ENCODE data around the gene SERAC1. TPM values are rescaled to one million over a fixed set of nuclear protein-coding genes. Genes with fewer than 3 reads are reported as not detected.

The SERAC1 gene
- total RNA-seq, 4 donors from 2014 or later, result 18.4 to 27.1 (median 20.5) TPM

DNA sequence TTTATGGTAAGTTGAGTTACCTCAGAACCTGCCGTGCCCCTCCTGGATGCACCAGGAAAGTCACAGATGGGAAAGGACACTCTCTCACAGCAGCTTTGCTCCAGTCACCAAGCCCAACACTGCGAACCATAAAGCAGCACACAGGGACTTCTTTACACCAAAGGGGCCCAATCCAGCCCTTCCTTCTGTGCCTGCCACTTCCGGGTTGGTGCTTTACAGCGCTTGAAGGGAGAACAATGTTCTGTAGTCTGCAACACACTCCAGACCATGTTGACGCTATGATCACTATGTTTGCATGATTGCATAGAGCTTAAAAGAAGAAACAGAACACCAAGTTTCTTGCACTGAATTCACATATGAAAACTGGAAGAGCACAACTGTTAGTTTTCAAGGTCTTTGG lies 57.1 kb downstream of the SERAC1 start:
- H3K9me3 ChIP-seq, result no peaks in the 10 kb centered on the region
- TF ChIP-seq, protein P1, sequence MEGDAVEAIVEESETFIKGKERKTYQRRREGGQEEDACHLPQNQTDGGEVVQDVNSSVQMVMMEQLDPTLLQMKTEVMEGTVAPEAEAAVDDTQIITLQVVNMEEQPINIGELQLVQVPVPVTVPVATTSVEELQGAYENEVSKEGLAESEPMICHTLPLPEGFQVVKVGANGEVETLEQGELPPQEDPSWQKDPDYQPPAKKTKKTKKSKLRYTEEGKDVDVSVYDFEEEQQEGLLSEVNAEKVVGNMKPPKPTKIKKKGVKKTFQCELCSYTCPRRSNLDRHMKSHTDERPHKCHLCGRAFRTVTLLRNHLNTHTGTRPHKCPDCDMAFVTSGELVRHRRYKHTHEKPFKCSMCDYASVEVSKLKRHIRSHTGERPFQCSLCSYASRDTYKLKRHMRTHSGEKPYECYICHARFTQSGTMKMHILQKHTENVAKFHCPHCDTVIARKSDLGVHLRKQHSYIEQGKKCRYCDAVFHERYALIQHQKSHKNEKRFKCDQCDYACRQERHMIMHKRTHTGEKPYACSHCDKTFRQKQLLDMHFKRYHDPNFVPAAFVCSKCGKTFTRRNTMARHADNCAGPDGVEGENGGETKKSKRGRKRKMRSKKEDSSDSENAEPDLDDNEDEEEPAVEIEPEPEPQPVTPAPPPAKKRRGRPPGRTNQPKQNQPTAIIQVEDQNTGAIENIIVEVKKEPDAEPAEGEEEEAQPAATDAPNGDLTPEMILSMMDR (IDR thresholded peaks at IDR 0.05), result no peak
- TF ChIP-seq POLR2AphosphoS5 (IDR thresholded peaks at IDR 0.05), result no peak
- TF ChIP-seq EP300 (IDR thresholded peaks at IDR 0.05), result no peak
- no peak for TF ChIP-seq POLR2A (IDR thresholded peaks at IDR 0.05; ENCODE audit: low read depth)
- H3K27me3 ChIP-seq, result no peaks in the 10 kb centered on the region
- H3K36me3 ChIP-seq, result peaks cover 7 to 78% (median 38%) of the 10 kb centered on the region in 4 donors
- DNase-seq (ENCODE audit: extremely low spot score), result no peak
- no peak overlapping the region for H3K4me3 ChIP-seq
- no peaks in the 10 kb centered on the region for H3K4me1 ChIP-seq
- H3K27ac ChIP-seq (replicated peaks in 1 of 4), result no peak overlapping the region
- intact Hi-C loops (cut with DNase I), result no loop called here
- WGBS, result 100% methylated on average over 5 of the region's 5 CpGs

DNA sequence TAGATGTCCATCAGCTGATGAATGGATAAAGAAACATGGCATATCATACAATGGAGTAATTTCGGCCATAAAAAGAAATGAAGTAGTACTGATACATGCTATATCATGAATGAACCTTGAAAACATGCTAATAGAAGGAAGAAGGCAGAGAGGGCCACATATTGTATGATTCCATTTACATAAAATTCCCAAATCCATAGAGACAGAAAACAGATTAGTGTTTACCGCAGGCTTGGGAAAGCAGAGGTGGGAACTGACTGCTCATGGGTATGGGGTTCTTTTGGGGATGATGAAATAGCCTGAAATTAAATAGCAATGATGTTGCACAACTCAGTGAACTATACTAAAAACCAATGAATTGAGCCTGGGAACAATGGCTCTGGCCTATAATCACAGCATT lies 58.3 kb downstream of the SERAC1 start:
- no peaks in the 10 kb centered on the region for H3K9me3 ChIP-seq
- no peak overlapping the region for H3K4me3 ChIP-seq
- intact Hi-C loops (cut with DNase I), result no loop called here
- H3K27me3 ChIP-seq, result no peaks in the 10 kb centered on the region
- no peak overlapping the region for H3K27ac ChIP-seq (replicated peaks in 1 of 4)
- H3K4me1 ChIP-seq, result no peaks in the 10 kb centered on the region
- no peak for DNase-seq (ENCODE audit: extremely low spot score)
- no peak for TF ChIP-seq POLR2AphosphoS5 (IDR thresholded peaks at IDR 0.05)
- no peak for TF ChIP-seq EP300 (IDR thresholded peaks at IDR 0.05)
- TF ChIP-seq POLR2A (IDR thresholded peaks at IDR 0.05; ENCODE audit: low read depth), result no peak
- WGBS, result 94% methylated on average over 2 of the region's 2 CpGs
- peaks cover 0 to 66% (median 26%) of the 10 kb centered on the region in 4 donors for H3K36me3 ChIP-seq

DNA sequence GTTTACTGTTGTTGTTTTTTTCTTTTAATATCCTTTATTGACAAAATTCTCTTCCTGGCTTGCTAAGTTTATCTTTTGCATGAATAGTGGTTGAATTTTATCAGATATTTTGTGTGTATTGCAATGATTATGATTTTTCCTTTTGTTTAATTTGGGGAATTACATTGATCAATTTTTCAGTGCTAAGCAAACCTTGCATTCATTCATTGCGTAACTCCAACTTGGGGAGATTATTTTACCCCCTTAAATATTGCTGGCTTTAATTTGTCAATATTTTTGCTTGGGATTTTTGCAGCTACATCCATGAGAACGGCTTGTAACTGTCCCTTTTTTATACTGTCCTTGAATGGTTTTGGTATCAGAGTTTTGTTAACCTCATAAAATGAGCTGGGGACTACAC lies 63.4 kb downstream of the SERAC1 start:
- peaks cover 0 to 20% (median 4%) of the 10 kb centered on the region in 4 donors for H3K36me3 ChIP-seq
- 98% methylated on average over 2 of the region's 2 CpGs for WGBS
- DNase-seq (ENCODE audit: extremely low spot score), result no peak
- H3K4me3 ChIP-seq, result no peak overlapping the region
- intact Hi-C loops (cut with DNase I), result no loop called here
- no peaks in the 10 kb centered on the region for H3K9me3 ChIP-seq
- H3K27ac ChIP-seq (replicated peaks in 1 of 4), result no peak overlapping the region
- H3K27me3 ChIP-seq, result no peaks in the 10 kb centered on the region
- no peak for TF ChIP-seq POLR2AphosphoS5 (IDR thresholded peaks at IDR 0.05)
- H3K4me1 ChIP-seq, result no peaks in the 10 kb centered on the region

DNA sequence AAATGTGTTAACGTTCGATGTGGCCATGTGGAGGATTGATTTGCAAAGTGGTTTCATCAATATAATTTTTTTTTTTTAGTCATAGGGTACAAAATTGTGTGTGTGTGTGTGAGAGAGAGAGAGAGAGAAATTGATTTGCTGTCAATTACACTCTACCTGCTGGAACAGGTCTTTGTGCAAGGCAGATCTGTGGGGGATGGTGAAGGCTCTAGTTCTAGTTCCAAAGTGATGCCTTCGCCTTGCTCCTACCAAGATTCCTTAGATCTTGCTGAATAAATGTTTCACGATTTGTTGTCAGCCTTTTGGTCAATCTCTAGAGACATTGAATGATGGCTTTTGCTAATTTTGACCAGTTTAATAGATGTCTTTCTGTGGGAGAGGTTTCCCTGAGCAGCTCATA lies 64.8 kb downstream of the SERAC1 start:
- Histone ChIP-seq H3K9me3 (no peaks in the 10 kb centered on the region), H3K4me1 (no peaks in the 10 kb centered on the region), H3K27ac (replicated peaks in 1 of 4) (no peak overlapping the region), H3K27me3 (no peaks in the 10 kb centered on the region), H3K4me3 (no peak overlapping the region), H3K36me3 (peaks cover 0 to 6% (median 0%) of the 10 kb centered on the region in 4 donors)
- intact Hi-C loops (cut with DNase I), result no loop called here
- TF ChIP-seq EP300 (IDR thresholded peaks at IDR 0.05), result no peak
- TF ChIP-seq, protein P1 (IDR thresholded peaks at IDR 0.05), result no peak
- DNase-seq (ENCODE audit: extremely low spot score), result no peak
- 96% methylated on average over 4 of the region's 4 CpGs for WGBS

DNA sequence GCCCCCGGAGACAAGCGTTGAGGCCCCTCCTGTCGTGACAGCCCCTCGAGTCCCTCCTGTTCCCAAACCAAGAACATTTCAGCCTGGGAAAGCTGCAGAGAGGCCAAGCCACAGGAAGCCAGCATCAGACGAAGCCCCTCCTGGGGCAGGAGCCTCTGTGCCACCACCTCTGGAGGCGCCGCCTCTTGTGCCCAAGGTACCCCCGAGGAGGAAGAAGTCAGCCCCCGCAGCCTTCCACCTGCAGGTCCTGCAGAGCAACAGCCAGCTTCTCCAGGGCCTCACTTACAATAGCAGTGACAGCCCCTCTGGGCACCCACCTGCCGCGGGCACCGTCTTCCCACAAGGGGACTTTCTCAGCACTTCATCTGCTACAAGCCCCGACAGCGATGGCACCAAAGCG lies 72.4 kb downstream of the SERAC1 start:
- peaks cover 26 to 66% (median 53%) of the 10 kb centered on the region in 4 donors for H3K36me3 ChIP-seq
- intact Hi-C loops (cut with DNase I), result no loop called here
- no peak overlapping the region for H3K27ac ChIP-seq (replicated peaks in 1 of 4)
- H3K4me3 ChIP-seq, result no peak overlapping the region
- no peaks in the 10 kb centered on the region for H3K4me1 ChIP-seq
- H3K9me3 ChIP-seq, result no peaks in the 10 kb centered on the region
- H3K27me3 ChIP-seq, result no peaks in the 10 kb centered on the region
- no peak for DNase-seq (ENCODE audit: extremely low spot score)
- TF ChIP-seq POLR2AphosphoS5 (IDR thresholded peaks at IDR 0.05), result no peak
- no peak for TF ChIP-seq POLR2A (IDR thresholded peaks at IDR 0.05; ENCODE audit: low read depth)
- no peak for TF ChIP-seq EP300 (IDR thresholded peaks at IDR 0.05)
- TF ChIP-seq, protein P1 (IDR thresholded peaks at IDR 0.05), result no peak
- 96% methylated on average over 15 of the region's 15 CpGs for WGBS

DNA sequence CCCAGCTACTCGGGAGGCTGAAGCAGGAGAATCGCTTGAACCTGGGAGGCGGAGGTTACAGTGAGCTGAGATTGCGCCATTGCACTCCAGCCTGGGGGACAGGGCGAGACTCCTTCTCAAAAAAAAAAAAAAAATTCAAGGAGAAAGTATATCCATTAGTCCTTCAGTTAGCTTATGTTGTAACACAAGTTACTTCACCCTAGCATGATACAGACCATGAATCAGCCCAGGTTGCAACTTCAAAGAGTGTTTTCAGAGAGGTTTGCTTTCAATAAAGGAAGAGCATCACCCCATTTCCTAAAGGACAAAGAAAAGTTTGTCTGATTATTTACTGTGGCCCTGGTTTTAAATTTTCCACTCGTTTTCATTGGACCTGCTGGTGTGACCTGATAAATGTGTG lies 73.0 kb downstream of the SERAC1 start:
- WGBS, result 79% methylated on average over 6 of the region's 6 CpGs
- H3K4me3 ChIP-seq, result no peak overlapping the region
- H3K9me3 ChIP-seq, result no peaks in the 10 kb centered on the region
- peaks cover 26 to 68% (median 54%) of the 10 kb centered on the region in 4 donors for H3K36me3 ChIP-seq
- TF ChIP-seq POLR2AphosphoS5 (IDR thresholded peaks at IDR 0.05), result no peak
- TF ChIP-seq, protein P1 (IDR thresholded peaks at IDR 0.05), result no peak
- TF ChIP-seq EP300 (IDR thresholded peaks at IDR 0.05), result no peak
- TF ChIP-seq POLR2A (IDR thresholded peaks at IDR 0.05; ENCODE audit: low read depth), result no peak
- no peaks in the 10 kb centered on the region for H3K4me1 ChIP-seq
- no peaks in the 10 kb centered on the region for H3K27me3 ChIP-seq
- H3K27ac ChIP-seq (replicated peaks in 1 of 4), result no peak overlapping the region
- intact Hi-C loops (cut with DNase I), result no loop called here
- DNase-seq (ENCODE audit: extremely low spot score), result no peak

Measured in esophagus muscularis mucosa (tissue), 4 donors.